GM12874 (cell line): Measurements from ENCODE around the gene FRAS1.

Experiments
- CTCF ChIP-seq: IDR thresholded peaks from 2 replicates; pipeline ENCODE4 v1.5.1; 2011; ENCODE audit warnings: low read depth, mild to moderate bottlenecking, control low read depth, low read length, moderate library complexity; ENCODE audit not compliant: insufficient read depth

FRAS1 gene

GRCh38 chr4:78418406-78418805 lies 361.3 kb downstream of the FRAS1 start:
- TF ChIP-seq CTCF = no peak

GRCh38 chr4:78423790-78424189 lies 366.7 kb downstream of the FRAS1 start:
- no peak for TF ChIP-seq CTCF

- TF ChIP-seq CTCF = no peak
Observed at GRCh38 chr4:78424461-78424860, 367.3 kb downstream of the FRAS1 start.

GRCh38 chr4:78426972-78427371 lies 369.8 kb downstream of the FRAS1 start:
- no peak for TF ChIP-seq CTCF

GRCh38 chr4:78428996-78429395 lies 371.9 kb downstream of the FRAS1 start:
- no peak for TF ChIP-seq CTCF

- TF ChIP-seq CTCF = no peak
Observed at GRCh38 chr4:78432896-78433295, 375.8 kb downstream of the FRAS1 start.

- no peak for TF ChIP-seq CTCF
Observed at GRCh38 chr4:78437608-78438088, 380.5 kb downstream of the FRAS1 start.

GRCh38 chr4:78439328-78439727 lies 382.2 kb downstream of the FRAS1 start:
- no peak for TF ChIP-seq CTCF
